Left lung (tissue), 10 donors: ENCODE results near the gene EZH2. TPM values are rescaled to one million over a fixed set of nuclear protein-coding genes. Genes with fewer than 3 reads are reported as not detected.

Experiments
- ATAC-seq: fragments of 200-7000 bp; cut with Tn5 transposase; one replicate; pipeline ENCODE4 v1.9.1; 2020; ENCODE audit warnings: moderate library complexity
- DNase-seq, 4 donors: peaks; one replicate each; pipeline ENCODE4 v3.0.0-alpha.2; 2013 to 2020
- H3K27ac ChIP-seq, 2 donors: fragments of 200-600 bp; sonication (generic) in 1 of 2; one replicate each; pipeline versions ENCODE4 v1.5.0 to v1.8.0; 2020 to 2021
- H3K27me3 ChIP-seq, 2 donors: fragments of 200-600 bp; sonication (generic) in 1 of 2; one replicate each; pipeline versions ENCODE4 v1.5.0 to v1.8.0; 2020 to 2021
- H3K36me3 ChIP-seq, 2 donors: fragments of 200-600 bp; sonication (generic) in 1 of 2; one replicate each; pipeline versions ENCODE4 v1.5.0 to v1.8.0; 2020 to 2021
- H3K4me1 ChIP-seq, 2 donors: fragments of 200-600 bp; one replicate each; pipeline ENCODE4 v1.8.0; 2021
- H3K4me3 ChIP-seq, 2 donors: fragments of 200-600 bp; sonication (generic) in 1 of 2; one replicate each; pipeline versions ENCODE4 v1.5.0 to v1.8.0; 2020 to 2021; ENCODE audit warnings: mild to moderate bottlenecking in 1 of 2
- H3K9me3 ChIP-seq, 2 donors: fragments of 200-600 bp; sonication (generic) in 1 of 2; one replicate each; pipeline versions ENCODE4 v1.5.0 to v1.8.0; 2020 to 2021
- CTCF ChIP-seq, 2 donors: fragments of 200-600 bp; sonication (generic) in 1 of 2; IDR thresholded peaks; one replicate each; pipeline versions ENCODE4 v1.5.0 to v1.8.0; 2021; ENCODE audit warnings: antibody characterized with exemption in 2 of 2
- intact Hi-C, 2 donors: fragments of 100-400 bp; cut with DNase I; formaldehyde crosslinking; loops; one replicate each; pipeline versions ENCODE4 v1.11.2 to v1.14.2; 2022
- polyA plus RNA-seq, 6 donors: library from polyadenylated mRNA; unstranded; fragments of 120-200 nt; gene quantifications; one replicate each; pipeline ENCODE4 v1.2.1, GENCODE V29; 2013; ENCODE audit not compliant: insufficient read length in 6 of 6
- total RNA-seq, 2 donors: library from RNA; stranded (reverse); fragmentation: NEBNext Ultra II Directional; extraction: Animal tissue kit (Norgen Biotek cat#: 25700); gene quantifications; one replicate each; pipeline ENCODE4 v1.2.1, GENCODE V29; 2021
- donor health status: DM: no; HTN: yes; CAD: no.
- donor health status: DM: no; HTN: no; CAD: no.

Gene EZH2
- total and polyA plus RNA-seq, 8 donors = 7.2 to 56.3 (median 41.8) TPM

GRCh38 chr7:148865283-148865682 is 18.8 kb downstream of the EZH2 start:
- Histone ChIP-seq H3K36me3 (no peaks in the 10 kb centered on the region), H3K4me1 (no peaks in the 10 kb centered on the region), H3K4me3 (no peak overlapping the region), H3K27me3 (no peaks in the 10 kb centered on the region), H3K27ac (no peak overlapping the region), H3K9me3 (peaks cover 0 to 10% of the 10 kb centered on the region in 2 donors)
- ATAC-seq (peak; percentile 88), DNase-seq (no peak)
- intact Hi-C loops = no loop called here
- no peak for TF ChIP-seq CTCF (IDR thresholded peaks at IDR 0.05)

- intact Hi-C loops = no loop called here
- DNase-seq (no peak), ATAC-seq (no peak)
- Histone ChIP-seq H3K4me3 (no peak overlapping the region), H3K27ac (no peak overlapping the region), H3K4me1 (no peaks in the 10 kb centered on the region), H3K9me3 (peaks cover 0 to 10% of the 10 kb centered on the region in 2 donors), H3K36me3 (no peaks in the 10 kb centered on the region), H3K27me3 (no peaks in the 10 kb centered on the region)
- TF ChIP-seq CTCF (IDR thresholded peaks at IDR 0.05) = no peak
Observed at GRCh38 chr7:148863324-148863723, 20.8 kb downstream of the EZH2 start.

- Histone ChIP-seq H3K36me3 (no peaks in the 10 kb centered on the region), H3K9me3 (peaks cover 0 to 5% of the 10 kb centered on the region in 2 donors), H3K27me3 (no peaks in the 10 kb centered on the region), H3K4me1 (no peaks in the 10 kb centered on the region), H3K27ac (no peak overlapping the region), H3K4me3 (no peak overlapping the region)
- DNase-seq (no peak), ATAC-seq (no peak)
- intact Hi-C loops = no loop called here
- no peak for TF ChIP-seq CTCF (IDR thresholded peaks at IDR 0.05)
Observed at GRCh38 chr7:148862481-148862880, 21.6 kb downstream of the EZH2 start.

GRCh38 chr7:148858489-148858888 is 25.6 kb downstream of the EZH2 start:
- no peak for ATAC-seq
- no peak for TF ChIP-seq CTCF (IDR thresholded peaks at IDR 0.05)
- H3K4me1 ChIP-seq = peaks cover 0 to 5% of the 10 kb centered on the region in 2 donors
- no peak for DNase-seq
- H3K27ac ChIP-seq = no peak overlapping the region
- no peaks in the 10 kb centered on the region for H3K27me3 ChIP-seq
- intact Hi-C loops = no loop called here
- H3K4me3 ChIP-seq = no peak overlapping the region
- no peaks in the 10 kb centered on the region for H3K36me3 ChIP-seq
- H3K9me3 ChIP-seq = no peaks in the 10 kb centered on the region

- no peak overlapping the region for H3K27ac ChIP-seq
- peaks cover 0 to 5% of the 10 kb centered on the region in 2 donors for H3K4me1 ChIP-seq
- H3K4me3 ChIP-seq = no peak overlapping the region
- DNase-seq = no peak
- H3K9me3 ChIP-seq = no peaks in the 10 kb centered on the region
- no peak for TF ChIP-seq CTCF (IDR thresholded peaks at IDR 0.05)
- intact Hi-C loops = no loop called here
- no peaks in the 10 kb centered on the region for H3K36me3 ChIP-seq
- ATAC-seq = no peak
- H3K27me3 ChIP-seq = no peaks in the 10 kb centered on the region
Observed at GRCh38 chr7:148856891-148857290, 27.2 kb downstream of the EZH2 start.
